ENCODE measurements around the gene THAP7.
"Not testable (repeated sequence)": the region's sequence is repeated elsewhere in the genome, so short reads cannot be mapped to it uniquely, and the experiment has no call there.

THAP7 gene, protein sequence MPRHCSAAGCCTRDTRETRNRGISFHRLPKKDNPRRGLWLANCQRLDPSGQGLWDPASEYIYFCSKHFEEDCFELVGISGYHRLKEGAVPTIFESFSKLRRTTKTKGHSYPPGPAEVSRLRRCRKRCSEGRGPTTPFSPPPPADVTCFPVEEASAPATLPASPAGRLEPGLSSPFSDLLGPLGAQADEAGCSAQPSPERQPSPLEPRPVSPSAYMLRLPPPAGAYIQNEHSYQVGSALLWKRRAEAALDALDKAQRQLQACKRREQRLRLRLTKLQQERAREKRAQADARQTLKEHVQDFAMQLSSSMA

DNA sequence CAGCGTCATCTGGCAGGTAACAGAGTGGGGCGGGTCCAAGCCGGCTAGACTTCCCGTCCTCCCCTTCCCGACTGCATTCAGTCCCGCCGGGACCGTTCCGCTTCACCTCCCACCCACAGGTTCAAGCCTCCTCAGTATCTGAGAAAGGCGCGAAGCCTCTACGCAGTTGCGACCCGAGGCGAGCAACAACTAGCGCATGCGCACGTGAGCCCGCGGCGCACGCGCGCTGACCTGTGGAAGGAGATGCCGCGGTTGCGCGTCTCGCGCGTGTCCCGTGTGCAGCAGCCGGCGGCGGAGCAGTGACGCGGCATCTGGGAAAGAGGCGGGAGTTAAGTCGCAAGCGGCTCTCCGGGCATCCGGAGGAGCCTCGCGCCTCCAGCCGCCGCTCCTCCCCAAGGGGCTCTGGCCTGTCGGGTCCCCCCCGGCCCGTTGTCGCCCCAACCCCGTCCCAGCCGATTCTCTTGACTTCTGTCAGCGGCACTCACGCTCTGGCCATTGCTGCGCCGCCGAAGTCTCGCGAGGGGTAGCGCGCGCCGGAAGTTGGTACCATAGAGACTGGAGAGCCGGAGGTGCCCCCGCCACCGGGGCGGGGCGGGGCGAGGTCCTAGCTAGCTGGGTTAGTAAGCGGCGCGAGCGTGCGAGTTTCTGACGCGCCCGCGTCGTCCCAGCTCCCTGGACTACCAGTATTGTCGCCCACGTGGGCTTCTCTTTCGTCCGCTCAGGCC is at the start of gene THAP7:
THAP7 (minus strand) TSS at position 518 of the 725 bp plus-strand sequence; CDS start at position 311, 207 bp downstream.
- peak; percentile 97 for DNase-seq
- Histone ChIP-seq H3K4me3 (ENCODE audit: low read depth, low read length) (peak within 1 kb of the TSS; percentile 95), H3K27me3 (ENCODE audit: insufficient read depth, low read depth, severe bottlenecking) (no peaks in the 10 kb centered on the region), H3K36me3 (peaks cover 71% of the 10 kb centered on the region), H3K27ac (peak within 1 kb of the TSS; percentile 99), H3K9me3 (ENCODE audit: severe bottlenecking) (no peaks in the 10 kb centered on the region)
- TF ChIP-seq, protein P1, sequence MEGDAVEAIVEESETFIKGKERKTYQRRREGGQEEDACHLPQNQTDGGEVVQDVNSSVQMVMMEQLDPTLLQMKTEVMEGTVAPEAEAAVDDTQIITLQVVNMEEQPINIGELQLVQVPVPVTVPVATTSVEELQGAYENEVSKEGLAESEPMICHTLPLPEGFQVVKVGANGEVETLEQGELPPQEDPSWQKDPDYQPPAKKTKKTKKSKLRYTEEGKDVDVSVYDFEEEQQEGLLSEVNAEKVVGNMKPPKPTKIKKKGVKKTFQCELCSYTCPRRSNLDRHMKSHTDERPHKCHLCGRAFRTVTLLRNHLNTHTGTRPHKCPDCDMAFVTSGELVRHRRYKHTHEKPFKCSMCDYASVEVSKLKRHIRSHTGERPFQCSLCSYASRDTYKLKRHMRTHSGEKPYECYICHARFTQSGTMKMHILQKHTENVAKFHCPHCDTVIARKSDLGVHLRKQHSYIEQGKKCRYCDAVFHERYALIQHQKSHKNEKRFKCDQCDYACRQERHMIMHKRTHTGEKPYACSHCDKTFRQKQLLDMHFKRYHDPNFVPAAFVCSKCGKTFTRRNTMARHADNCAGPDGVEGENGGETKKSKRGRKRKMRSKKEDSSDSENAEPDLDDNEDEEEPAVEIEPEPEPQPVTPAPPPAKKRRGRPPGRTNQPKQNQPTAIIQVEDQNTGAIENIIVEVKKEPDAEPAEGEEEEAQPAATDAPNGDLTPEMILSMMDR (IDR thresholded peaks at IDR 0.05; ENCODE audit: low read depth, low read length) = no peak

DNA sequence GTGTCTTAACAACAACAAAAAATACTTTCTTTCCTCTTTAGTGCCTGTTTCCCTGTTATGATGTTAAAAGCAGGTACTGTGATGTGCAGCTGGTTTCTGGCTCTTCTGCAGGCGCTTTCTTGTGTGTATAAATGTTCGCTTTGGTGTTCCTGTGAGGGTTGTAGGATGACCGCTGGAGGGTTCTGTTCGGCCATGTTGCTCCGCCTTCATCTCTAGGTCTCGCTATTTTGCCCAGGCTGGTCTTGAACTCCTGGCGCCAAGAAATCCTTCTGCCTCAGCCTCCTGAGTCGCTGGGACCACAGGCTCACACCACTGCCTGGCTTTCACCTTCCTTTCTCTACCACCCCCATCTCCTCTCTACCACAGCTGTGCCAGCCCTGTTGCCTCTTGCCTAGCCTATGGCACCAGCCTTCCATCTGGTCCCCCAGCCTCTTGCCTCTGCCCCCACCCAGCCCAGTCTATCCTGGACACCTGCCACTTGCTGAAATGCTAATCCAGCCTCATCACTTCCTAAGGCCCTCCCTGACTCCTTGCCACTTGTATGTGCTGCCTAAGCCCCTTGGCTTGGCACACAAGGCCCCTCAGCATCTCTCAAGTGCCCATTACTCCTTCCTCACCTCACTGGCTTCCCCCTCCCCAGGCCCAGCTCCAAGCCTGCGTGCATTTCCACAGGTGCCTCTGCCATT is 49.4 kb upstream of the THAP7 start:
- no peaks in the 10 kb centered on the region for H3K9me3 ChIP-seq (ENCODE audit: severe bottlenecking)
- no peak for DNase-seq
- H3K36me3 ChIP-seq = no peaks in the 10 kb centered on the region
- H3K27me3 ChIP-seq (ENCODE audit: insufficient read depth, low read depth, severe bottlenecking) = no peaks in the 10 kb centered on the region
- no peak overlapping the region for H3K4me3 ChIP-seq (ENCODE audit: low read depth, low read length)
- no peak overlapping the region for H3K27ac ChIP-seq
- TF ChIP-seq, protein P1 (IDR thresholded peaks at IDR 0.05; ENCODE audit: low read depth, low read length) = no peak

DNA sequence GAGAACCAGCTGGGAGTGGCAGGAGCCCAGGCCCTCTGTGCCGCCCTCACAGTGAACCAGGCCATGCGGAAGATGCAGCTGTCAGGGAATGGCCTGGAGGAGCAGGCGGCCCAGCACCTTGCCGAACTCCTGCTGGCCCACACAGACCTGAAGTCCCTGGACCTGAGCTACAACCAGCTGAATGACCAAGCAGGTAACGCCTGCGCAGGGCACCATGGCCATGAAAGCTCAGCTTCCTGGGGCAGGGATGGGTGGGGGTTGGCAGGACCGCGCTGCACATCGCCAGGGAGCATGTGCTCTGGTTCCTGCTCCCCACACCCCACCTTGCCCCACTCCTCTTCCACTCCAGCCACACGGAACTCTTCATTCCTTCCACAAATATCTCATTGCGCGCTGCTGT is 47.0 kb upstream of the THAP7 start:
- H3K9me3 ChIP-seq (ENCODE audit: severe bottlenecking); H3K27ac ChIP-seq; DNase-seq; H3K4me3 ChIP-seq (ENCODE audit: low read depth, low read length); H3K27me3 ChIP-seq (ENCODE audit: insufficient read depth, low read depth, severe bottlenecking); H3K36me3 ChIP-seq: not testable (repeated sequence)

DNA sequence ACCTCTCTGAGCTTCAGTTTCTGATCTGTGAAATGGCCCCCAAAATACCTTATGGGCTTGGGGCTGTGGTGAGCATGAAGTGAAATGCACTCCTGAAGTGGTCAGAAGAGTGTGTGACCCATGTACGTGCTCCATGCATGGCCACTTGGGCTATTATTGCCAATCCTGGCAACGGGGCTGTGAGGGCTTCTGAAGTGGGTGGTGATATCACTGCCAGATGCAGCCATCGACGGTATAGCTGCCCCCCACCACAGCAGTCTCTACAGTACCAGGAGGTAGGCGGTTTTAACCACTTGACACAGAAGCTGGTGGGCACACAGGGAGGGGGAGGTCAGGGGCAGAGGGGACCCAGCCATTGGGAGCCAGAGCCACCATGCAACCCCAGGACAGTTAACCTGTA is 46.5 kb upstream of the THAP7 start:
- H3K4me3 ChIP-seq (ENCODE audit: low read depth, low read length); H3K9me3 ChIP-seq (ENCODE audit: severe bottlenecking); H3K27me3 ChIP-seq (ENCODE audit: insufficient read depth, low read depth, severe bottlenecking); H3K27ac ChIP-seq; DNase-seq; H3K36me3 ChIP-seq: not testable (repeated sequence)

DNA sequence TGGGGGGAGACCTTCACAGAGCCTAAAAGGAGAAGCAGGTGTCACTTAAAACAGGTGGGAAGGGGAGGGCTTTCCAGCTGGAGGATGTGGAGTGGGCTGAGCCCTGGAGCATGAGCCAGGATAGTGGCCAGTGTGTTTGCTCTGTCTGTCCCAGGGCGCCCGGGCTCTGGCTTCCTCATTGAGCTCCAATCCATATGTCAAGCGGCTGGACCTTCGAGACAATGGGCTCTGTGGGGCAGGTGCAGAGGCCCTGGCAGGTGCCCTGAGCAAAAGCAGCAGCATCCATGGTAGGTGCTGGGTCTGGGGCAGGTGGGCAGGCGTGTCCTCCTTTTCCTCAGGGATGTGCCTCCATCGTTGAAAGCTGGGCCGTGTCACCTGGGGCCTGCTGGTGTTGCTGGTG is 45.8 kb upstream of the THAP7 start:
- TF ChIP-seq, protein P1 (IDR thresholded peaks at IDR 0.05; ENCODE audit: low read depth, low read length) = no peak
- H3K4me3 ChIP-seq (ENCODE audit: low read depth, low read length) = no peak overlapping the region
- no peak for DNase-seq
- H3K27me3 ChIP-seq (ENCODE audit: insufficient read depth, low read depth, severe bottlenecking) = no peaks in the 10 kb centered on the region
- H3K36me3 ChIP-seq = no peaks in the 10 kb centered on the region
- H3K27ac ChIP-seq = no peak overlapping the region
- H3K9me3 ChIP-seq (ENCODE audit: severe bottlenecking) = no peaks in the 10 kb centered on the region

DNA sequence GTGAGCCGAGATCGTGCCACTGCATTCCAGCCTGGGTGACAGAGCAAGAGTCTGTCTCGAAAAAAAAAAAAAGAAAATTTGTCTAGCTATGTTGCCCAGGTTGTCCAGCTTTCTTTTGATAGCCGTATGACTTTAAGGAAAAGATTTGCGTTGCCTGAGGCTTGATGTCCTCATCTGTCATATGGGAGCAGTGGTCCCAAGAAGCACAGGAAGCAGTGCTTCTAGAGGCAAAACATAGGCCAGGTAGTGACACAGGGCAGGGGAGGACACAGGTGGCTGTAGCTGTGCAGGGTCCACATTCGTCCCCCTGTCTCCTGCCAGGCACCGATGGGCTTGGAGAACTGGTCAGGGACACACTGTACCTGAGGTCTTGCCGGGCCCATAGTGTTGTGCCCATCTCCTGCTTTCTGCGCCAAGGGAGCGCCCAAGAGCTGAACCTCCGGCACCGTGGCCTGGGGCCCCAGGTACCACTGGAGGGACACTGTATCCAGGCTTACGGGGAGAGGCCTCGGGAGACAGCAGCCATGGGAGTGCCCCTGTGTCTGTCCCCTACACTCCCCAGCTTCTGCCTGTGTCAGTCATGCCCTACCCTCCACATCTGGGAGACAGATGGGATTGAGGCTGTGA is 45.2 kb upstream of the THAP7 start:
- Histone ChIP-seq H3K27ac (no peak overlapping the region), H3K4me3 (ENCODE audit: low read depth, low read length) (no peak overlapping the region), H3K9me3 (ENCODE audit: severe bottlenecking) (no peaks in the 10 kb centered on the region), H3K36me3 (no peaks in the 10 kb centered on the region), H3K27me3 (ENCODE audit: insufficient read depth, low read depth, severe bottlenecking) (no peaks in the 10 kb centered on the region)
- no peak for DNase-seq
- TF ChIP-seq, protein P1 (IDR thresholded peaks at IDR 0.05; ENCODE audit: low read depth, low read length) = no peak

Data from WERI-Rb-1 (cell line).